ENCODE results near the gene ACTR6.

DNA sequence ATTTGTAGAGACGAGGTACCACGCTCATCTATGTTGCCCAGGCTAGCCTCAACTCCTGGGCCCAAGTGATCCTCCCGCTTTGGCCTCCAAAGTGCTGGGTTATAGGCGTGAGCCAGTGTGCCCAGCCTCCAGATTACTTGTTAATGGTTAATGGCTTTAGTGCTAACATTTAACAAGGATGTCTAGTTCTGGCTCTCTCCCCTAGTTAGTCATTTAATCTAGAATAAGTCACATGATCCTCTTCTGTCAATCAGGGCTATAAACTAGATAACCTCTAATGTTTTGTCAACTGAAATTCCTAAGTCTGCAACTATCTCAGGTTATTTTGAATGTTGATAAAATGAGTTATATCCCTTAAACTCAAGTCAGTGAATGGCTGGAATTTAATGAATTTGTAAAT is 15.7 kb downstream of the ACTR6 start:
- TF ChIP-seq POLR2A (IDR thresholded peaks at IDR 0.05; ENCODE audit: low read depth, low read length) = no peak
- TF ChIP-seq, protein P1, sequence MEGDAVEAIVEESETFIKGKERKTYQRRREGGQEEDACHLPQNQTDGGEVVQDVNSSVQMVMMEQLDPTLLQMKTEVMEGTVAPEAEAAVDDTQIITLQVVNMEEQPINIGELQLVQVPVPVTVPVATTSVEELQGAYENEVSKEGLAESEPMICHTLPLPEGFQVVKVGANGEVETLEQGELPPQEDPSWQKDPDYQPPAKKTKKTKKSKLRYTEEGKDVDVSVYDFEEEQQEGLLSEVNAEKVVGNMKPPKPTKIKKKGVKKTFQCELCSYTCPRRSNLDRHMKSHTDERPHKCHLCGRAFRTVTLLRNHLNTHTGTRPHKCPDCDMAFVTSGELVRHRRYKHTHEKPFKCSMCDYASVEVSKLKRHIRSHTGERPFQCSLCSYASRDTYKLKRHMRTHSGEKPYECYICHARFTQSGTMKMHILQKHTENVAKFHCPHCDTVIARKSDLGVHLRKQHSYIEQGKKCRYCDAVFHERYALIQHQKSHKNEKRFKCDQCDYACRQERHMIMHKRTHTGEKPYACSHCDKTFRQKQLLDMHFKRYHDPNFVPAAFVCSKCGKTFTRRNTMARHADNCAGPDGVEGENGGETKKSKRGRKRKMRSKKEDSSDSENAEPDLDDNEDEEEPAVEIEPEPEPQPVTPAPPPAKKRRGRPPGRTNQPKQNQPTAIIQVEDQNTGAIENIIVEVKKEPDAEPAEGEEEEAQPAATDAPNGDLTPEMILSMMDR (conservative IDR thresholded peaks at IDR 0.05; ENCODE audit: low read depth, low read length) = no peak
- TF ChIP-seq, protein P2, sequence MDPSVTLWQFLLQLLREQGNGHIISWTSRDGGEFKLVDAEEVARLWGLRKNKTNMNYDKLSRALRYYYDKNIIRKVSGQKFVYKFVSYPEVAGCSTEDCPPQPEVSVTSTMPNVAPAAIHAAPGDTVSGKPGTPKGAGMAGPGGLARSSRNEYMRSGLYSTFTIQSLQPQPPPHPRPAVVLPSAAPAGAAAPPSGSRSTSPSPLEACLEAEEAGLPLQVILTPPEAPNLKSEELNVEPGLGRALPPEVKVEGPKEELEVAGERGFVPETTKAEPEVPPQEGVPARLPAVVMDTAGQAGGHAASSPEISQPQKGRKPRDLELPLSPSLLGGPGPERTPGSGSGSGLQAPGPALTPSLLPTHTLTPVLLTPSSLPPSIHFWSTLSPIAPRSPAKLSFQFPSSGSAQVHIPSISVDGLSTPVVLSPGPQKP (IDR thresholded peaks at IDR 0.05; ENCODE audit: borderline replicate concordance, low read depth, low read length) = no peak
- TF ChIP-seq, protein P3, sequence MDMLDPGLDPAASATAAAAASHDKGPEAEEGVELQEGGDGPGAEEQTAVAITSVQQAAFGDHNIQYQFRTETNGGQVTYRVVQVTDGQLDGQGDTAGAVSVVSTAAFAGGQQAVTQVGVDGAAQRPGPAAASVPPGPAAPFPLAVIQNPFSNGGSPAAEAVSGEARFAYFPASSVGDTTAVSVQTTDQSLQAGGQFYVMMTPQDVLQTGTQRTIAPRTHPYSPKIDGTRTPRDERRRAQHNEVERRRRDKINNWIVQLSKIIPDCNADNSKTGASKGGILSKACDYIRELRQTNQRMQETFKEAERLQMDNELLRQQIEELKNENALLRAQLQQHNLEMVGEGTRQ (IDR thresholded peaks at IDR 0.05; ENCODE audit: low read depth, low read length) = no peak
- TF ChIP-seq MAFK (IDR thresholded peaks at IDR 0.05; ENCODE audit: low read depth, low read length) = no peak
- no peak for TF ChIP-seq RCOR1 (IDR thresholded peaks at IDR 0.05; ENCODE audit: insufficient replicate concordance, low read length)
- no peak for TF ChIP-seq RFX5 (IDR thresholded peaks at IDR 0.05; ENCODE audit: low read depth, low read length)
- TF ChIP-seq FOS (IDR thresholded peaks at IDR 0.05; ENCODE audit: low read depth, low read length) = no peak

Data from IMR-90 (cell line).